Endodermal cell (in vitro differentiated cells): ENCODE measurements around the gene HSD17B12. TPM values are rescaled to one million over a fixed set of nuclear protein-coding genes. Genes with fewer than 3 reads are reported as not detected.
"Not testable (repeated sequence)": the region's sequence is repeated elsewhere in the genome, so short reads cannot be mapped to it uniquely, and the experiment has no call there.

Experiments
- DNase-seq: peaks from one replicate; pipeline ENCODE4 v3.0.0-alpha.2; 2017
- H3K27ac ChIP-seq: 2 replicates; pipeline ENCODE4 v1.5.1; 2013; ENCODE audit warnings: mild to moderate bottlenecking, low read depth, low read length, moderate library complexity
- H3K27me3 ChIP-seq: 2 replicates; pipeline ENCODE4 v1.6.1; 2013; ENCODE audit warnings: mild to moderate bottlenecking, low read length, moderate library complexity; ENCODE audit not compliant: insufficient read depth, control insufficient read depth, poor library complexity, severe bottlenecking
- H3K36me3 ChIP-seq: 2 replicates; pipeline ENCODE4 v1.7.0; 2013; ENCODE audit warnings: mild to moderate bottlenecking, low read length, moderate library complexity; ENCODE audit not compliant: control insufficient read depth, insufficient read depth
- H3K4me1 ChIP-seq: one replicate; pipeline ENCODE4 v1.7.0; 2013; ENCODE audit warnings: low read length; ENCODE audit not compliant: control insufficient read depth, insufficient read depth
- H3K4me3 ChIP-seq: 2 replicates; pipeline ENCODE4 v1.5.1; 2013; ENCODE audit warnings: mild to moderate bottlenecking, low read length, moderate library complexity
- H3K9ac ChIP-seq: 2 replicates; pipeline ENCODE4 v1.6.1; 2013; ENCODE audit warnings: mild to moderate bottlenecking, low read length, moderate library complexity; ENCODE audit not compliant: poor library complexity, severe bottlenecking; ENCODE audit errors: extremely low read depth
- H3K9me3 ChIP-seq: 2 replicates; pipeline ENCODE4 v1.6.1; 2013; ENCODE audit warnings: mild to moderate bottlenecking, low read length, moderate library complexity; ENCODE audit not compliant: control insufficient read depth
- H3K27ac Mint-ChIP-seq: 2 replicates; pipeline ENCODE4 v1.8.0; 2020; ENCODE audit warnings: mixed read lengths
- H3K27me3 Mint-ChIP-seq: 2 replicates; pipeline ENCODE4 v1.8.0; 2021; ENCODE audit warnings: mild to moderate bottlenecking, mixed read lengths; ENCODE audit not compliant: insufficient read depth
- H3K36me3 Mint-ChIP-seq: 2 replicates; pipeline ENCODE4 v1.8.0; 2020; ENCODE audit warnings: low read depth, mixed read lengths
- H3K4me1 Mint-ChIP-seq: 2 replicates; pipeline ENCODE4 v1.8.0; 2020; ENCODE audit warnings: mixed read lengths
- H3K4me3 Mint-ChIP-seq: 2 replicates; pipeline ENCODE4 v1.8.0; 2020; ENCODE audit warnings: mild to moderate bottlenecking, moderate library complexity, mixed read lengths
- H3K9me3 Mint-ChIP-seq: 2 replicates; pipeline ENCODE4 v1.8.0; 2020; ENCODE audit warnings: mild to moderate bottlenecking, mixed read lengths
- WGBS, 2 experiments: methylation state at CpG; one replicate each; pipeline versions ENCODE4 v1.1.5 to v1.1.7; 2013; ENCODE audit warnings: missing lambda C conversion rate in 2 of 2, mixed read lengths in 1 of 2; ENCODE audit not compliant: insufficient coverage in 1 of 2, insufficient read length in 1 of 2; 5-methylcytosine and 5-hydroxymethylcytosine counted together
- total RNA-seq, 2 donors: library from RNA; stranded (reverse); fragmentation: NEBNext Ultra II Directional in 1 of 2; extraction: Animal tissue kit (Norgen Biotek cat#: 25700) in 1 of 2; gene quantifications; 2 replicates in 1 of 2; 3 replicates in 1 of 2; pipeline ENCODE4 v1.2.1, GENCODE V29; 2021
- TF ChIP-seq, protein P1 (sequence below): fragments of 200-600 bp; sonication (generic); conservative IDR thresholded peaks from 2 replicates; pipeline ENCODE4 v1.5.0; 2021; ENCODE audit warnings: antibody characterized with exemption, mild to moderate bottlenecking

Gene HSD17B12
- total RNA-seq, 2 donors from 2014 or later = 109 to 138 TPM

DNA sequence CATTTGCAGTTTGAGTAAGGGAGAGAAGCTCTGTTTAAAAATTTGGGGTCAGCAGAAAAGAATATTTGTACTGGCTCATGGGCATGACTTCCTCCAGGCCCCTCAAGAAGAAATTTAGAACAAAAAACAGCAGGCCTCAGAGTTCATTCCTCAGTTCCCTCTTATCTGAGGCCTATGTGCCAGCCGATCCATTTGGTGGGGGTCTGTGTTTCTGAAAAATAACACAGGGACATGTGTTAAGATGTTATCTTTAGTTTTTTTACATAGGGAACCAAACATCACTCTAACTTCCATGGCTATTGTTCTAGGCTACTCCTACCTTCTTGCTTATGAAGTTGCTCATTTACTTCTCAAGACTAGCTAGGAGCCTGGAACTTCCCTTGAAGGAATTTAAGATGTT is 16.2 kb upstream of the HSD17B12 start:
- Mint-ChIP-seq H3K4me3 (no peak overlapping the region), H3K27ac (no peak overlapping the region), H3K36me3 (no peaks in the 10 kb centered on the region), H3K27me3 (no peaks in the 10 kb centered on the region), H3K9me3 (peaks cover 8% of the 10 kb centered on the region), H3K4me1 (no peaks in the 10 kb centered on the region)
- no peak overlapping the region for H3K9ac ChIP-seq
- no peaks in the 10 kb centered on the region for H3K4me1 ChIP-seq
- H3K4me3 ChIP-seq = no peak overlapping the region
- no peaks in the 10 kb centered on the region for H3K36me3 ChIP-seq
- whole genome bisulfite sequencing, 2 experiments = 83% methylated on average over 1 of the region's 1 CpG; no CpG with 5 or more reads in 1 of the 2 experiments
- peaks cover 7% of the 10 kb centered on the region for H3K9me3 ChIP-seq
- TF ChIP-seq, protein P1, sequence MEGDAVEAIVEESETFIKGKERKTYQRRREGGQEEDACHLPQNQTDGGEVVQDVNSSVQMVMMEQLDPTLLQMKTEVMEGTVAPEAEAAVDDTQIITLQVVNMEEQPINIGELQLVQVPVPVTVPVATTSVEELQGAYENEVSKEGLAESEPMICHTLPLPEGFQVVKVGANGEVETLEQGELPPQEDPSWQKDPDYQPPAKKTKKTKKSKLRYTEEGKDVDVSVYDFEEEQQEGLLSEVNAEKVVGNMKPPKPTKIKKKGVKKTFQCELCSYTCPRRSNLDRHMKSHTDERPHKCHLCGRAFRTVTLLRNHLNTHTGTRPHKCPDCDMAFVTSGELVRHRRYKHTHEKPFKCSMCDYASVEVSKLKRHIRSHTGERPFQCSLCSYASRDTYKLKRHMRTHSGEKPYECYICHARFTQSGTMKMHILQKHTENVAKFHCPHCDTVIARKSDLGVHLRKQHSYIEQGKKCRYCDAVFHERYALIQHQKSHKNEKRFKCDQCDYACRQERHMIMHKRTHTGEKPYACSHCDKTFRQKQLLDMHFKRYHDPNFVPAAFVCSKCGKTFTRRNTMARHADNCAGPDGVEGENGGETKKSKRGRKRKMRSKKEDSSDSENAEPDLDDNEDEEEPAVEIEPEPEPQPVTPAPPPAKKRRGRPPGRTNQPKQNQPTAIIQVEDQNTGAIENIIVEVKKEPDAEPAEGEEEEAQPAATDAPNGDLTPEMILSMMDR = no peak
- H3K27me3 ChIP-seq = no peaks in the 10 kb centered on the region
- DNase-seq = no peak
- no peak overlapping the region for H3K27ac ChIP-seq

DNA sequence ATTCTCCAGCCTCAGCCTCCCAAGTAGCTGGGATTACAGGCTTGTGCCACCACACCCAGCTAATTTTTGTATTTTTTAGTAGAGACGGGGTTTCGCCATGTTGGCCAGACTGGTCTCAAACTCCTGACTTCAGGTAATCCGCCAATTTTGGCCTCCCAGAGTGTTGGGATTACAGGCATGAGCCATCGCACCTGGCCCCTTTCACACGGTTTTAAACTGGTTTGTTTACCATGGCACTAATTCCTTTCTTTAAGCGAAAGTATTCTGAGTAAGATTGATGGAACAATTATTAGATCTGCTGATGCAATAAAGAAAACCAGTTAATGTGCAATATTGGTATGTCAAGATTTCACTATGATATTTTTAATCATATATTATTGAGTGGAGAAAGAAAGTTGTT is 9.3 kb upstream of the HSD17B12 start:
- not testable (repeated sequence) for H3K9me3 Mint-ChIP-seq, H3K4me1 ChIP-seq, H3K4me3 Mint-ChIP-seq, H3K27ac Mint-ChIP-seq, H3K36me3 ChIP-seq, H3K4me3 ChIP-seq, H3K27me3 Mint-ChIP-seq, H3K27me3 ChIP-seq, H3K27ac ChIP-seq, H3K9ac ChIP-seq, H3K9me3 ChIP-seq, H3K4me1 Mint-ChIP-seq, DNase-seq, H3K36me3 Mint-ChIP-seq
- WGBS, 2 experiments = 93 to 95% methylated on average over 5 to 6 of the region's 6 CpGs

DNA sequence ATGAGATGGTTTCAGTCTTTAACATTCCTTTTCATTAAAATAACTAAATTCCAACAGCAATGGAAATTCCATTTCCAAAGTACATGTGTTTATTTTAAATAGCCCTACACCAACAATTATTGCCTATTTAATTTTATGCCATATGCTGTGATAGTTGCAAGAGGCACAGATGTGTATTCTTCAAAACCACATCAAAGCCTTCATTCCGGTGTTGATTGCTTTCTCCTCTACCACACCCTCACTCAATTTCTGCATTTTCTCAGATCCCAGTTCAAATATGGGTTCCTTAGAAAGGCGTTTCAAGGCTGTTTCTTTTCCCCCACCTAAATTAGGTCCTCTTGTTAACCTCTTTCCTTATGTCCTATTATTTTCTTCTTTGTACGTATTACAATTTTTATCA is 6.0 kb upstream of the HSD17B12 start:
- DNase-seq = no peak
- no peaks in the 10 kb centered on the region for H3K36me3 ChIP-seq
- no peak overlapping the region for H3K9ac ChIP-seq
- H3K27ac Mint-ChIP-seq = no peak overlapping the region
- no peaks in the 10 kb centered on the region for H3K4me1 ChIP-seq
- H3K27me3 Mint-ChIP-seq = peaks cover 12% of the 10 kb centered on the region
- no peak overlapping the region for H3K27ac ChIP-seq
- TF ChIP-seq, protein P1 = no peak
- peaks cover 15% of the 10 kb centered on the region for H3K9me3 Mint-ChIP-seq
- no peaks in the 10 kb centered on the region for H3K27me3 ChIP-seq
- H3K4me3 Mint-ChIP-seq = no peak overlapping the region
- WGBS, 2 experiments = 86% methylated on average over 1 to 2 of the region's 3 CpGs
- no peaks in the 10 kb centered on the region for H3K9me3 ChIP-seq
- H3K4me1 Mint-ChIP-seq = no peaks in the 10 kb centered on the region
- H3K36me3 Mint-ChIP-seq = no peaks in the 10 kb centered on the region
- no peak overlapping the region for H3K4me3 ChIP-seq

DNA sequence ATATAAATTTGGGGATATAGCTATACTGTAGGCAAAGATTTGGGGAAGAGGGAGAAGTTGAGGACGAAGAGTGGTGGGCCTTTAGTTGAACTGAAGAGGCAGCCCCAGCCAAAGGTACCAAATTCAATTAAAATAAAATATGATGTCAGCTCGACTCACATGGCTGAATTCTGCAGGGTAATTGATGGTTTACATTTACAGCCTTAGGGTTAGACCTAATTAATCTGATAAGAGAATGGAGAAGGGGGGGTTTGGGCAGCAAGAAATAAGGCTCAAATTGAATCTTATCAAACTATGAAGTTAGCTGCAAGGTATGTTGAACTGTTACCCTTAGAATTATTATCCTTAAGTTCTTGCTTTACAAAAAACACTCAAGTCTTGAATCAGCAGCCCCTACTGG is 3.6 kb upstream of the HSD17B12 start:
- no peak overlapping the region for H3K4me3 ChIP-seq
- H3K27ac ChIP-seq = no peak overlapping the region
- H3K9me3 ChIP-seq = no peaks in the 10 kb centered on the region
- WGBS, 2 experiments = 88% methylated on average over 1 to 2 of the region's 2 CpGs
- no peaks in the 10 kb centered on the region for H3K36me3 ChIP-seq
- Mint-ChIP-seq H3K36me3 (peaks cover under 1% of the 10 kb centered on the region), H3K4me1 (peaks cover 5% of the 10 kb centered on the region), H3K27ac (no peak overlapping the region), H3K9me3 (peaks cover 21% of the 10 kb centered on the region), H3K27me3 (peaks cover 13% of the 10 kb centered on the region), H3K4me3 (no peak overlapping the region)
- no peaks in the 10 kb centered on the region for H3K4me1 ChIP-seq
- DNase-seq = no peak
- H3K9ac ChIP-seq = no peak overlapping the region
- TF ChIP-seq, protein P1 = no peak
- no peaks in the 10 kb centered on the region for H3K27me3 ChIP-seq
